AG04449 (cell line): Measurements from ENCODE around the gene KRT4.

Experiments
- CTCF ChIA-PET: fragments of 350-600 bp; formaldehyde crosslinking; extraction: SDS; loops from one replicate; lab custom pipeline; 2021; ENCODE audit warnings: antibody characterized with exemption; lab: Yijun Ruan, JAX
- POLR2A ChIA-PET: fragments of 400-600, 350-600 bp; formaldehyde crosslinking; extraction: SDS; loops from one replicate; lab custom pipeline; 2020; ENCODE audit warnings: antibody characterized with exemption, inconsistent platforms; lab: Yijun Ruan, JAX
- DNase-seq: peaks from one replicate; pipeline ENCODE4 v3.0.0-alpha.2; 2010; ENCODE audit warnings: low read depth, low spot score
- H3K4me3 ChIP-seq: 2 replicates; pipeline ENCODE4 v1.5.1; 2011; ENCODE audit warnings: low read depth, mild to moderate bottlenecking, control low read depth, low read length
- CTCF ChIP-seq: IDR thresholded peaks from one replicate; pipeline ENCODE4 v1.5.1; 2011; ENCODE audit warnings: mild to moderate bottlenecking, moderate library complexity, low read length, control low read depth, inconsistent platforms; ENCODE audit not compliant: insufficient read depth; ENCODE audit errors: missing control alignments

KRT4 gene

GRCh38 chr12:52772772-52773171 lies 41.1 kb downstream of the KRT4 start:
- POLR2A ChIA-PET: no interaction called here
- no peak for DNase-seq
- TF ChIP-seq CTCF: no peak
- H3K4me3 ChIP-seq: no peak overlapping the region
- CTCF ChIA-PET: no interaction called here

GRCh38 chr12:52772188-52772587 lies 41.7 kb downstream of the KRT4 start:
- ChIA-PET POLR2A (no interaction called here), CTCF (interaction anchor here (1.2 kb wide), 1 partner anchor 615 kb away, joined by 3 read pairs; no protein-coding TSS in a partner anchor)
- no peak overlapping the region for H3K4me3 ChIP-seq
- no peak for DNase-seq
- no peak for TF ChIP-seq CTCF

DNA sequence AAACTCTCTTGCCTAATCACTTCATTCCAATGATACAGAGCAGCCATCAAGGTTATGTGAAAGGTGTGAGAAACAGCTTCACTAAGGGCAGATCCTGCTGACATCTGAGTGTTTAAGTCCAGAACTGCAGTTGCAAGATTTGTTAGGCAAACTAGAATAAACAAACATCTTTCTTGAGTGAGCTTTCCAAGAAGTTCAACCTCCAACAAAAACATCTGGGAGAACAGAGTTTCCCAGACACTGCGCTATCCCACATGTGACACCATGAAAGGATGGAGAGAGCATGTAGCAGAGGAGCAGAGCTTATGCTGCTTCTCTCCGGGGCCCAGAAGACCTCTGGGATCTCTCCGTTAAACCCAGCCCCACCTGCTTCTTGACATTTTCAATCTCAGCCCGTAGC lies 42.4 kb downstream of the KRT4 start:
- POLR2A ChIA-PET: no interaction called here
- no peak for TF ChIP-seq CTCF
- CTCF ChIA-PET: interaction anchor here (1.2 kb wide), 1 partner anchor 615 kb away, joined by 3 read pairs; no protein-coding TSS in a partner anchor
- no peak for DNase-seq
- H3K4me3 ChIP-seq: no peak overlapping the region

- no peak overlapping the region for H3K4me3 ChIP-seq
- DNase-seq: no peak
- ChIA-PET POLR2A (no interaction called here), CTCF (no interaction called here)
- no peak for TF ChIP-seq CTCF
Observed at GRCh38 chr12:52771088-52771487, 42.8 kb downstream of the KRT4 start.

DNA sequence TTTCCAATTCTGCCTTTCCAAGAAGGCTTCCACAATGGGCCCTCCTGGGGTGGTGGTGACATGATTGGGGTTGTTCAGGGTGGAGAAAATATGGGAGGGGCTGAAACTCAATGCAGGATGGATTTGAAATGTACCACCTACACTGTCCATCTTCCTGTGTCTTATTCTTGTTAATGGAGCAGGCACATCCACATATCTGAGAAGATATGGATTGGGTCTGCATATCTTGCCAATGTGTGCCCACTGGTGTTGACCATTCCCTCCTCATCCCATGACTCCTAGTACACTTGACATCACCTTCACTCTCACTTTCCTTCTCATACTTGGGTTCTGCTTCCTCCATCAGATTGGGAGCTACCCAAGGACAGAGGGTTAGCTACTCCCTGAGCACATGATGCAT lies 44.0 kb downstream of the KRT4 start:
- TF ChIP-seq CTCF: no peak
- POLR2A ChIA-PET: no interaction called here
- CTCF ChIA-PET: no interaction called here
- DNase-seq: no peak
- H3K4me3 ChIP-seq: no peak overlapping the region

DNA sequence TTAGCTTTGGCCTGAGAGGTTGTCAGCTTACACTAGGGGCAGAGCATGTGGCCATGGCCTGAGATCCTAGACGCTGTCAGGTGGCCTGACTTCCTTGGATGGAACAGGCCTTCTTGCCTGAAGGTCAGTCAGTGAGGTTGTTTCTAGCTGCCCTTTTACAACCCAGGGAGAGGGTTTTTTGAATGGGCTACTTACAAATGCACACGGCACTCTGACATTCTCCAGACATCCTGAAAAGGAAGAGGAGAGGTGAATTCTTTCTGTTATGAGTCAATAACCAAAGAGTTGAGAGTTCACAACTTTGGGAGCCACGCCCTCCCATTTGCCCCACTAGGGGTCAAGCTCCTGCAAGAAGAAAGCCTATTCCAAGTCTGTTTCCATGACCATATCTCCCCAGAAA lies 44.6 kb downstream of the KRT4 start:
- POLR2A ChIA-PET: no interaction called here
- no peak for DNase-seq
- no peak overlapping the region for H3K4me3 ChIP-seq
- TF ChIP-seq CTCF: no peak
- CTCF ChIA-PET: interaction anchor here (1.7 kb wide), 1 partner anchor 397 kb away, joined by 4 read pairs; no protein-coding TSS in a partner anchor
